K562 (cell line): ENCODE results near the gene RACGAP1. TPM values are rescaled to one million over a fixed set of nuclear protein-coding genes. Genes with fewer than 3 reads are reported as not detected.

Experiments used
- ARID1B ChIP-seq: fragments of 450-650 bp; IDR thresholded peaks from 2 replicates; pipeline ENCODE4 v1.6.1; 2016; ENCODE audit warnings: antibody characterized with exemption, mild to moderate bottlenecking, inconsistent platforms
- CAMTA2 ChIP-seq: fragments of 250-450 bp; sonication (Bioruptor Pico); conservative IDR thresholded peaks from 2 replicates; pipeline ENCODE4 v1.5.1; 2022
- CEBPG ChIP-seq, 3 experiments: fragments of 200-800 bp in 1 of 3; sonication (Bioruptor generic) in 1 of 3; sonication (generic) in 1 of 3; formaldehyde crosslinking in 1 of 3; IDR thresholded peaks in 2 of 3; conservative IDR thresholded peaks in 1 of 3; 2 replicates each; pipeline versions ENCODE4 v1.6.1 to v1.8.0; 2016 to 2022; ENCODE audit warnings: missing compliant biosample characterization in 2 of 3, missing genetic modification characterization in 2 of 3, mild to moderate bottlenecking in 1 of 3, missing genetic modification reagents in 1 of 3
- CREB3L1 ChIP-seq: fragments of 450-650 bp; IDR thresholded peaks from 2 replicates; pipeline ENCODE4 v1.6.1; 2014; ENCODE audit warnings: low read depth, mild to moderate bottlenecking, moderate library complexity, borderline replicate concordance
- DPF2 ChIP-seq: fragments of 450-650 bp; IDR thresholded peaks from 2 replicates; pipeline ENCODE4 v1.6.1; 2016
- ESRRA ChIP-seq: fragments of 450-650 bp; IDR thresholded peaks from 2 replicates; pipeline ENCODE4 v1.6.1; 2014; ENCODE audit warnings: low read depth, mild to moderate bottlenecking, moderate library complexity, borderline replicate concordance
- FOXP1 ChIP-seq: sonication (generic); formaldehyde crosslinking; IDR thresholded peaks from 2 replicates; pipeline ENCODE4 v1.8.0; 2022; ENCODE audit warnings: mild to moderate bottlenecking, missing genetic modification reagents
- HDAC1 ChIP-seq, 2 experiments: fragments of 450-650 bp; IDR thresholded peaks; 2 replicates each; pipeline ENCODE4 v1.6.1; 2016 to 2017; ENCODE audit warnings: inconsistent platforms in 1 of 2, mild to moderate bottlenecking in 1 of 2, moderate library complexity in 1 of 2
- HDAC3 ChIP-seq: fragments of 450-650 bp; IDR thresholded peaks from 2 replicates; pipeline ENCODE4 v1.6.1; 2018; ENCODE audit warnings: borderline replicate concordance, mild to moderate bottlenecking, moderate library complexity; ENCODE audit not compliant: partially characterized antibody
- MAZ ChIP-seq, 2 experiments: fragments of 450-650 bp in 1 of 2; sonication (generic) in 1 of 2; formaldehyde crosslinking; IDR thresholded peaks in 1 of 2; conservative IDR thresholded peaks in 1 of 2; 2 replicates each; pipeline versions ENCODE4 v1.4.0 to v1.5.0; 2020; ENCODE audit warnings: mild to moderate bottlenecking in 1 of 2, missing genetic modification reagents in 1 of 2
- MEF2A ChIP-seq: IDR thresholded peaks from 2 replicates; pipeline ENCODE4 v1.6.1; 2011; ENCODE audit warnings: low read depth, mild to moderate bottlenecking, low read length, moderate library complexity; ENCODE audit not compliant: control insufficient read depth
- MEIS2 ChIP-seq: fragments of 450-650 bp; IDR thresholded peaks from 2 replicates; pipeline ENCODE4 v1.6.1; 2014; ENCODE audit warnings: mild to moderate bottlenecking; ENCODE audit not compliant: partially characterized antibody
- PBX2 ChIP-seq, 2 experiments: IDR thresholded peaks in 1 of 2; conservative IDR thresholded peaks in 1 of 2; 2 replicates each; pipeline ENCODE4 v1.6.1; 2016; ENCODE audit warnings: low read depth in 2 of 2, mild to moderate bottlenecking in 1 of 2, missing compliant biosample characterization in 1 of 2, missing genetic modification characterization in 1 of 2, moderate library complexity in 1 of 2
- RCOR1 ChIP-seq, 2 experiments: IDR thresholded peaks; 2 replicates each; pipeline ENCODE4 v1.6.1; 2012; ENCODE audit warnings: low read depth in 2 of 2, low read length in 2 of 2, borderline replicate concordance in 1 of 2, improper control_type of control experiment in 1 of 2
- SIRT6 ChIP-seq: IDR thresholded peaks from one replicate; pipeline ENCODE4 v1.6.1; 2012; ENCODE audit warnings: low read depth, mild to moderate bottlenecking, control low read depth, inconsistent platforms, low read length, moderate library complexity
- SMARCC2 ChIP-seq: fragments of 450-650 bp; IDR thresholded peaks from 2 replicates; pipeline ENCODE4 v1.6.1; 2017; ENCODE audit warnings: antibody characterized with exemption, moderate library complexity, mild to moderate bottlenecking, low read depth
- STAG1 ChIP-seq: sonication (generic); formaldehyde crosslinking; IDR thresholded peaks from 2 replicates; pipeline ENCODE4 v1.5.0; 2020; ENCODE audit warnings: missing genetic modification reagents, borderline replicate concordance
- TRIM24 ChIP-seq, 2 experiments: fragments of 450-650 bp; IDR thresholded peaks; 2 replicates each; pipeline ENCODE4 v1.6.1; 2016
- ZBTB5 ChIP-seq: fragments of 450-650 bp; IDR thresholded peaks from 2 replicates; pipeline ENCODE4 v1.6.1; 2017; ENCODE audit warnings: antibody characterized with exemption
- ZNF764 ChIP-seq: fragments of 250-450 bp; sonication (Bioruptor Pico); IDR thresholded peaks from 2 replicates; pipeline ENCODE4 v1.4.0; 2020; ENCODE audit warnings: low read depth, mild to moderate bottlenecking, moderate library complexity
- ZNF778 ChIP-seq: fragments of 450-650 bp; formaldehyde crosslinking; IDR thresholded peaks from 2 replicates; pipeline ENCODE4 v1.4.0; 2020; ENCODE audit warnings: mild to moderate bottlenecking, moderate library complexity
- polyA plus RNA-seq, 8 experiments: library from polyadenylated mRNA; depleted of rRNA in 4 of 8; stranded (reverse) in 5 of 8; unstranded in 3 of 8; fragments of >200 nt; fragmentation: Nextera tagmentation in 2 of 8; fragmentation: Illumina TruSeq in 1 of 8; extraction: Ambion mirVana in 2 of 8; extraction: Trizol in 1 of 8; gene quantifications; 2 replicates each; pipeline versions ENCODE4 v1.2.1 to v1.2.3, GENCODE V29; 2011 to 2014; ENCODE audit warnings: inconsistent platforms in 1 of 8, missing spikeins in 1 of 8
- total RNA-seq, 7 experiments: library from RNA; depleted of rRNA in 6 of 7; stranded (reverse); fragments of >200 nt in 6 of 7; fragmentation: Illumina TruSeq in 2 of 7; extraction: Trizol in 2 of 7; gene quantifications; 2 replicates each; pipeline versions ENCODE4 v1.2.1 to v1.2.3, GENCODE V29; 2011 to 2021; ENCODE audit warnings: low replicate concordance in 1 of 7

RACGAP1 gene
- total and polyA plus RNA-seq, 9 of the 15 experiments (the other 6 are each of a cell fraction or from before 2014, with no cell fraction given) = 56.4 to 92.9 (median 71.8) TPM

DNA sequence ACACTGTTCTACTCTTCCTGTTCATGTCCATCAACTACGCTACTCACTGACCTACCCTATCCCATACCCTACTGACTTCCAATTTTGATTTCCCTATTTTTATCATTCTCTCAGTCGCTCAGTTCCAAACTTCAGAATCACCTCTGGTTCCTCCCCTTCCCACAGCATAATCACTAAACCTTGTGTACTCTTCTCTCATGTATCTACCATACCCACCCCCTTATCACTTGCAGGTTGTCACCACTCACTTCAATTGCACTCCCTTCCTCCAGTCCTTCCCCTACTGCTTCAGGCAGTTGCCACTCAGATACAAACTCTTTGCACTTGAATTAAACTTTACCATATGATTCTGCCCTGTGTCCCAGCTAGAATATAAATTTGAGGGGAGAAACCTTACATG is 6.3 kb downstream of the RACGAP1 start (continued):
- no peak for TF ChIP-seq ESRRA
- TF ChIP-seq CAMTA2 (CRISPR knock-in tag) = no peak
- no peak for TF ChIP-seq SMARCC2
- no peak for TF ChIP-seq CEBPG (CRISPR knock-in tag; IDR thresholded peaks at IDR 0.05)
- TF ChIP-seq CEBPG (tag; conservative IDR thresholded peaks at IDR 0.05 in 1 of 2, IDR thresholded peaks at IDR 0.05 in 1 of 2) = no peak
- TF ChIP-seq FOXP1 (CRISPR knock-in tag) = no peak
- TF ChIP-seq CREB3L1 = no peak
- TF ChIP-seq MAZ (CRISPR knock-in tag; conservative IDR thresholded peaks at IDR 0.05 in 1 of 2, IDR thresholded peaks at IDR 0.05 in 1 of 2) = no peak; a peak in 1 of 4 replicates
- TF ChIP-seq ZNF778 = no peak
- peak; percentile 62 for TF ChIP-seq ARID1B
- TF ChIP-seq MEF2A = no peak
- TF ChIP-seq SIRT6 = no peak
- peak; percentile 89 for TF ChIP-seq MEIS2
- no peak for TF ChIP-seq STAG1
- peak in 1 of 2 experiments; percentile 33; a peak in 1 of 4 replicates for TF ChIP-seq HDAC1 (IDR thresholded peaks at IDR 0.05)
- 0 out of 2 replicates have a peak, but pooled peaks have one; percentile 42 for TF ChIP-seq DPF2
- TF ChIP-seq RCOR1 (IDR thresholded peaks at IDR 0.05; ENCODE audit: borderline replicate concordance in 1 of 2, low read depth in 2 of 2, low read length in 2 of 2) = peak in 1 of 2 experiments; percentile 81; a peak in 1 of 4 replicates
- no peak for TF ChIP-seq ZNF764 (CRISPR knock-in tag)
- peak; percentile 33; the same call in 1 of the 2 replicates for TF ChIP-seq PBX2 (CRISPR knock-in tag; IDR thresholded peaks at IDR 0.05; ENCODE audit: low read depth)
- TF ChIP-seq PBX2 (tag; conservative IDR thresholded peaks at IDR 0.05; ENCODE audit: low read depth) = peak; percentile 93
- no peak for TF ChIP-seq HDAC3
- TF ChIP-seq TRIM24 (IDR thresholded peaks at IDR 0.05) = peak in 1 of 2 experiments; percentile 33; a peak in 1 of 4 replicates
- TF ChIP-seq ZBTB5 = no peak
